GM23248 (cell line): ENCODE measurements around the gene MLF2.

Experiments
- EZH2 ChIP-seq: fragments of 200-600 bp; sonication (generic); IDR thresholded peaks from 2 replicates; pipeline ENCODE4 v1.6.1; 2018; ENCODE audit warnings: antibody characterized with exemption, mild to moderate bottlenecking; ENCODE audit not compliant: insufficient read depth, poor library complexity, severe bottlenecking
- EZH2phosphoT487 ChIP-seq: fragments of 200-600 bp; sonication (generic); IDR thresholded peaks from 2 replicates; pipeline ENCODE4 v1.6.1; 2018; ENCODE audit warnings: antibody characterized with exemption, moderate library complexity, mild to moderate bottlenecking, low read depth; ENCODE audit not compliant: insufficient read depth

DNA sequence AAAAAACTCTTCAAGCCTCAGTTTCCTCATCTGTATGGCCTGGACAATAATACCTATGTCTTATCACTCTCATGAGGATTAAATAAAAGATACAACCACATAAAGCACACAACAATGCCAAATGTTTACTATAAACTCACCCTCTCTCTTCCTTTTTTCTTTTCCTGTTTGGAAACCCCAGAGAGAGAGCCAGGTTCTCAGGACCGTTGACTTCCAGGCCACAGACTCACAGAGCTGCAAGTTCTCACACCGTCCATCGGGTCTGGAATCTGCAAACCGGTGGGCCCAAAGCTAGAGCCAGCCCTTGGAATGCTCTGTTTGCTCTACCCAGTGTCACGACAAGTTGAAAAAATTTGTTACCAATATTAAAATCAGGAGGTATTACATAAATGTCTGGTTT, 31.8 kb upstream of the MLF2 start:
- TF ChIP-seq EZH2 (no peak), EZH2phosphoT487 (no peak)
